GM18508 (cell line): ENCODE measurements around the gene HRH3.

Source experiments
- ATAC-seq: cut with Tn5 transposase; IDR thresholded peaks from one replicate; pipeline ENCODE4 v1.9.1; 2021; ENCODE audit warnings: moderate number of reproducible peaks; ENCODE audit not compliant: insufficient read depth, unreplicated experiment

HRH3 gene

DNA sequence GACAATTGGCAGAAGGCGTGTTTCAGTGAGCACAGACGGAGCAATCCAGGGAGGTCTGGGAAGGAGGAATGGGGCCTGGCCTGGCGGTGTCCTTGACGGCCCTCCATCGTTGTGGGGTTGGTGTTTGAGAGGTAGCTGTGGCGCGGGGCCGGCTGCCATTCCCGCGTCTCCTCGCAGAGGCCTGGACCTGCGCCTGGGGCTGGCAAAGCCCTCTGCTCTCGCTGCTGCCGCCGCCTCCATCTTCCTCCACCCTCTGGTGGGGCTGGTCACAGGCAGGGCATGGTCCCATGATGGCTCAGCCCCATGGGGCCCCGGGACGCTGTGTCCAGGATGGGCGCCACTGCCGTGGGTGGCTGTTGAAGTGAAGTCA is 25.8 kb upstream of the HRH3 start:
- ATAC-seq: no peak

DNA sequence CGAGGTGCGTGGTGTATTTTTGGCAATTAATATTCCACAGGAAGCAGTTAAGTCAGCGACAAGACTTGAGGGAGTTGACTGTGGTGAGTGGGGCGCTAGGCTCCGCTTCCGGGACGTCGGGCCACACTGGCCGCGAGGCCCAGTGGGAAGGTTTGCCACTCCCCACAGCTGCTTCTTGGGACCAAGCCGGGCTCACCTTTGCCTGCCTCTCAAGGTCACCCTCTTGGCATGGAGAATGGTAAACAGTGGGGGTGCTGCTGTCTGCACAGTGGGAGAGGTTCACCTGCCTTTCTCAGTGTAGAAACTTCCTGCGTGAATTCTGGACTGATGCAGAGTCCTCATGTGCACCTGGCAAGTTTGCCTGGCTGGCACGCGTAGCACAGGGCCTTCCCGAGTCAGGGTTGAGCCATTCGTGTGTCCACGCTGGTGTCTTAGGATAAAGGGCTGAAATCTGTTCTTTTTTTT is 24.6 kb upstream of the HRH3 start:
- ATAC-seq: no peak

DNA sequence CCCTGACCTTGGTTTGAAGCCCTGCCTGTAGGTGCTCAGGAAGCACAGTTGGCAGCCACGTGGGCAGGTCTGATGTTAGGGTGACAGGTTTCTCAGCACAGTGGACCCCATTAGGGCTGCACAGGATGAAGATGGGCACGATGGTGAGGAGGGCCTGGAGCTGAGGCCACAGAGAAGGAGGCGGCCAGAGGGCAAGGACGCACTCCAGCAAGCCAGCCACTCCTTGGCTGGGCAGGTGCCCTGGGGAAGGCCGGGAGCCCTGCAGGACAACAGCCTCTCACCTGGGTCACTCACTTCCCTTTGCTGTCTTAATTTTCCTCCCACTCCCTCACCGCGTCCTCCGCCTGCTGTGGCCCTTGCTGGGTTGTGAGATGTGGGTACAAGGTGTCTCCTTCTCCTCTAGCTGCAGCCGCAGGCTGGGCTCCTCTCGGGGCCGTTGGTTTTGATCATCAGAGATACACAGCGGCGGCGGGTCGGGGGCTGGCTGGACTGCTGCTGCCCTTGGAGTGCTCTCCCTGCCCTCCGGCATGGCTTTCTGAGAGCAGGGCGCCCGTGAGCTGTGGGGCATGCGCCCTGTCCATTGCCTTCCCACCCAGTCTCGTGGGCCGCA is 23.9 kb upstream of the HRH3 start:
- ATAC-seq: no peak

DNA sequence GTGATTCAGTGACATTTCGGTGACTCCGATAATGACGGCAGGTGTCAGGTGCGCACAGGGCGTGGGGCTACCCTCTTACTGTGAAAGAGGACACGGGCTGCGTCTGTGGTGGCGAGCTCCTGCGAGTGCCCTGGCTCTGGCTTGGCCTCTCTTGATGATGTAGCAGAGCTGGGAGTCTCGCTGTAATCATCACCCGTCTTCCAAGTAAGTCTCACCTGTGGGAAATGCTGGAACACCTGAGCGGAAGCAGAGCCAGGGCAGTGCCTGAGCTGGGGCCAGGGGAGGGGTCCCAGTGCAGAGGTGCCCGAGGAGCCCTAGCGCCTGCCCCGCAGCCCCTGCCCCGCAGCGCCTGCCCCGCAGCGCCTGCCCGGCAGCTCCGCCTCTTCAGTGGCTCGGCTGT is 23.0 kb upstream of the HRH3 start:
- ATAC-seq: no peak

DNA sequence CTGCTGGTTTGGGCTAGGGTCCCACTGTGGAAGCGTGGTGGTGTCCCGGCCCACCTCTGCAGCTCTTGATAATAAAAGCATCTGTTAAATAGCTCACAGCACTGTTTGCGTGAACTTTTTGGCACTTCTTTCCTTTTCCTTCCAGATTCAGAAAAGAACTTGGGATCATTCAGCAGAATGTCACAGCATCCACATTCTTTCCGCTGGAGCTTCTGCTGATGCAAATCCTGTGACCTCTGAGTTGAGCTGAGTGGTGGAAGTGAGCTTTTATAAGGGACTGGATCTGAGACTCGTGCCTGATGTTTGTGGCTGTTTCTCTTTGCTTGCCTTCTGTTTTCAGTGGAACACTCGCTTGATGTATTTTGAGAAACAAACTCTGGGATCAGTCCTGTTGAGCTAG is 22.1 kb upstream of the HRH3 start:
- ATAC-seq: no peak

DNA sequence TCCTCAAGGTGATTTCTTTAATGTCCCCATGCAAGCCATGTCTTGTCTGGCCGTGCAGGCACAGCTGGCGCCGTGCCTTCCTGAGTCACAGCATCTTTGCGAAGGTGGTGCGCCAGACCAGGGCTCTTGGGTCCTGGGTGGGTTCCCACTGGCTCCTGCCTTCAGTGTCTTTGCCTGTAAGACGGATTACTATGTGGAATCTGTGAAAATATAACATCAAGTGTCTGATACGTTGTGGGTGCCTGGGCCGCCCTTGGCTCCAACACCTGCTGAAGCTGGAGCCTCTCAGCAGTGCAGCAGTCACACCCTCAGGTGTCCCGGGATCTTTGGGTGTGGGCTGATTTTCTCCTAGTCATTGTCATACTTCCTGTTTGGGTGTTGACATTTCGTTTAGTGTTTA is 21.4 kb upstream of the HRH3 start:
- no peak for ATAC-seq

DNA sequence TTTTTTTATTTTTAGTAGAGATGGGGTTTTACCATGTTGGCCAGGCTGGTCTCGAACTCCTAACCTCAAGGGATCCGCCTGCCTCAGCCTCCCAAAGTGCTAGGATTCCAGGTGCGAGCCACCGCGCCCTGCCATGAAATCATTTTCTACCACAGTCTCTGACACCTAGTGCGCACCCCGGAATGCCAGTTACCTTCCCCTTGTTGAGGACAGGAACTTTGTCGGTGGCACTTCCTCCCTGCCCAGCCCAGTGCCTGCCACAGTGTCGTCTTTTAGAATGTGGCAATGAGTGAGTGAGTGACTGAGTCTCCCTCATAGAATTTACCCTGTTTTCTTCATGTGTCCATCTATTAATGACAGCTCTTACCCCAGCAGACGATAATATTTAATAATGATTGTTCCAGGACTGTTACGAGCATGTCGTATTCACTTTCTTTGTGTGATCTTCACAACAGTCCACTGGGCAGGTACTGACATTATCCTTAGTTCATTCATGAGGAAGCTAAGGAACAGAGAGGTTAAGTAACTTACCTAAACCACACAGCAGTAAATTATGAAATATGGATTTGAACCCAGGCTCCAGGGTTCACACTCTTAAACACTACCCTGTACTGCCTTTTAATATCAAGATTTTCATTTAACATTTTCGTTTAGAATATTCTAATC is 20.1 kb upstream of the HRH3 start:
- ATAC-seq: no peak

DNA sequence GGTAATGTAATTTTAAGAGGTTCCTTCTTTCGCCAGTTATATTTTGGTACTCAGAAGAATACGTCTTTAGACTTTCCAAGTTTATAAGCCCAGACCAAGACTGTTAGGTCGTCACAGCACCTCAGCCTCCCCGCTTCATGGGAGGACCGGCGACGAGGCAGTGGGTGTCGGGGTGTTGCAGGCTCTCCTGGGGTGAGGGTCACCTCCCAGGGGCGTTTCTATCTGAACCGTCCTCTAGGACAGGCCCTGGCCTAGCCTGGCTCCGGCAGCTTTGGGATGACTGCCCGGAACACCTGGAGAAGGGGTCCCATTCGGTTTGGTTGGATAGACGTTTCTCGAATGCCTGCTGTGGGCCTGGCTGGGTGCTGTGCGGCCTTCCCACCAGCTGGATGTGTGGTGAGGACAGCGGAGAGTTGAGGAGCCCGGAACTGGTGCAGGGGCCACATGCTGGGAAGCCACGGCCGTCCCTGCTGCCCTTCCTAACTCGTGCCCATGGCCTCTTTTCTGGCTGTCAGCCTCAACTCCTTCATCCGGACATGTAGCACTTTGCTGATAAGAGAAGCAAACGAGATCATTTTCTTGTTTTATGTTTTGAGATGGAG is 19.3 kb upstream of the HRH3 start:
- no peak for ATAC-seq

DNA sequence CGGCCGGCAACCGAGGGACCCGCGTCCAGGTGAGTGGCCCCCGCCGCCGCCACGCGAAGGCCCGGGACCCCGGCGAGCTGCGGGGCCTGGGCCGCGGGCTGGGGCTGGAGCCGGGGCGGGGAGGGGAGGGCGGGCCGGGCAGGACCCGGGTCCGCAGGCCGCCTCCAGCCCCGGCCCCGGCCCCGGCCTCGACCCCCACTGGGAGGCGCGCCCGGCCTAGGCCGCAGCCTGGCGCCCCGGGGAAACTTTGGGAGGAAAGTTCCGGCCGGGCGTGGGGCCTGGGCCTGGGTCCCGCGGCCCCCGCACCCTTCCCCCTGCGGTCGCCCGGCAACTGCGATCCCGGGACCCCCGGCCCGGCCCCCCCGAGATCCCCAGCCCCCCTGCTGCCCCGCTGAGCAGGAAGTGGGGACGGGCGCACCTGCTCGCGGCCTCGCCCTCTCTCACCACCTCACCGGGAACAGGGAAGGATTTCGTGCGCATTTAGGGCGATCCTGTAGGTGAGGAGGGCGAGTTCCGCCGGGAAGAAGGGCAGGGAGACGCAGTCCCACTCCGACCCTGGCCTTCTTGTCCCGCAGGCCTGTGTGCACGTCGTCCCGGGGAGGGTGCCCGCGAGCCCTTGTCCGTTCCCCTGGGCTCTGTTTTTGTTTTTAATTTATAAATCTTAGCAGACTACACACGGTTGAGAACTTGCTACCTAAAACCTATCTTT is 18.6 kb upstream of the HRH3 start:
- no peak for ATAC-seq

DNA sequence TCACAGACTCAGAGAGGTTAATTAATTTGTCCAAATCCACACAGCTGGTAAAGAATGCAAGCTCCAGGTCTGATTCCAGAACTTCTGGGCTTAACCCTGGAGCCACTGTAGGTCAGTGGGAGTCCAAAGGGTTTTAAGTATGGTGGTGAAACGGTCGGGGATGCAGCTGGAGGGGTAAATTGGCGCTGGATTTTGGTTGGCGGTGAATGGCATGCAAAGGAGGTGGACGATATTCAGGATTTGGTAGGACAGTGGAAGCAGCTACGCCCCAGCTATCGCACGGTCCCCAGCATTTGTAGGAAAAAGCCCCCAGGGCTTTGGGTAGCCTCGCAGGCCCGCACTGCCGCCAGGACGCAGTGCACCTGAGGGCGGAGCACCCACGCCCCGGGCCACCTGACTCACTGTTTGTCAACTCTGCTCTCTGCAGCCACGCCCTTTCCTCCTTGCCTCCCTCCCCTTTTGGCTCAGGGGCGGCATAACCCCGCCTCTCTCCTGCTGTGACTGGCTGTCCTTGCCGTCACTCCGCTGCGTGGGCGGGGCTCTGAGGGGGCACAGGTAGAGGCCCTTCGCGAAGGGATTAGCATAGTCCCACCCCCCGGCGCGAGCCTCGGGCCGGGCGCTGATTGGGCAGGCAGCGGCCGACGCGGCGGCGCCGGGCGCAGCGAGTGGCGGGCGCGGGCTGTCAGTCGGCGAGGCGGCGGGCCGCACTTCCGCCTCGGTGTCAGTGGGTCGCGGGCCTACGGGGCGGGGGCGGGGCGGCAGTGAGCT is 17.9 kb upstream of the HRH3 start, which contains the start of gene OSBPL2:
Gene OSBPL2 (plus strand): TSS at position 721 of the 768 bp plus-strand sequence. CDS start 17,664 bp downstream, outside the sequence.
- peak; percentile 93 for ATAC-seq

DNA sequence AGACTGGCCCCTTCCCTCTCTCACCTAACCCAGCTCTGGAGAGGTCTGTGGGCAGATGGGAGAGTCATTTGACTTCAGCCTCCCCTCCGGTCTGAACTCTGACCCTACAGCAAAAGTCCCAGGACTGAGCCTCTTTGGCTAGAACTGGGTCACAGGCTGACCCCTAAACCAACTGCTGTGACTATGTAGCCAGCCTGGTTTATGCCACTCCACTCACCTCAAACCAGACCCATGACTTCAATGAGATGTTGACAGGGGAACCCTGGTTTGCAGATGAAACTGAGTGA is 17.4 kb upstream of the HRH3 start:
- ATAC-seq: no peak

DNA sequence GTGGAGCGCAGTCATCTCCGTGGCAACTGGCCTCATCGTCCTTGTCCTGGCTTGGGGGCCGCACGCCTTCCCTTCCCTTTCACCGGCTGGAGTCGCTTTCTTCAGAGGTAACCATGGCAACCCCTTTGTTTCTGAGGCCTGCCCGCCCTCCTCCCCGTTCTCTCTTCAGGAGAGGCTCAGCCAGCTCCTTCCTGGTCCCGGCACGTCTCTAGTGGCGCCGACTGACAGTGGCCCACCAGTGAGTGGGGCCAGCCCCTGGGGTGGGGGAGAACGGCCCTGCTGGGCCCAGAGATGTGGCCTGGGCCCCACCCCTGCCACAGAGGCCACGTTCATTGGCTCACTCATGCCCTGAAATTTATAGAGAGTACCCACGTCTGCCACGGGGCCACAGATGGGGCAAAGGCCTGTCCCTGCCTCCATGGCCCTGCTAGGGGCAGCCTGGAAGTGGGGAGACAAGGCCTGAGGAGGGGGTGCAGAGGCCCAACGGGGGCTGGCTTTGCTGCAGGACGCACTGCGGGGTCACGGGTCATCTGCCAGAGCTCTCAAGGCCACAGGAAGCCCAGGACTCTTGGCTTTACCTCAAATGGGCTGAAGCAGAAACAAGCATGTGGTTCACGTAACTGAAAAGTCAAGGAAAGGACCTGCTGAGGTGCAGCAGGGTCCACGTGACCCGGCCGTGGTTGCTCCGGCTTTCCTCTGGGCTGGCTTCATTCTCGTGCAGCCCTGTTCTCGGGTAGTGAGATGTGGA is 16.9 kb upstream of the HRH3 start:
- ATAC-seq: no peak

DNA sequence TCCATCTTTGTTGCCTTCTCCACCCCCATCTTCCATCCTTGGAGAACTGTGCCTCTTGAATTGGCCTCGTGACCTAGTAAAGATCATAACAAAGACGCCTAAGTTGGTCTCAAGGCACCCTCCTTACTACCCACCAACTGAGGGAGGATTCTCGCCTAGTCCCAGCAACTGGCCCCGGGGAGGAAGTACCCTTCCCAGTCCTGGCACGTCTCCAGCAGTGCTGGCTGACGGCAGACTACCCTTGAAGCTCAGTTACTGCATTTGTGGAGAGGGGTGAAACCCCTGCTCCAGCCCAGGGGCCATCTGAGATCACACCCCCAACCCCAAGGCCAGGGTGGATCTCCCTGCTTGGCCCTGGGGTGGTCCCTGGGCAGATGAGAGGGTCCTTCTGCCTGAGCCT is 16.1 kb upstream of the HRH3 start:
- ATAC-seq: no peak

DNA sequence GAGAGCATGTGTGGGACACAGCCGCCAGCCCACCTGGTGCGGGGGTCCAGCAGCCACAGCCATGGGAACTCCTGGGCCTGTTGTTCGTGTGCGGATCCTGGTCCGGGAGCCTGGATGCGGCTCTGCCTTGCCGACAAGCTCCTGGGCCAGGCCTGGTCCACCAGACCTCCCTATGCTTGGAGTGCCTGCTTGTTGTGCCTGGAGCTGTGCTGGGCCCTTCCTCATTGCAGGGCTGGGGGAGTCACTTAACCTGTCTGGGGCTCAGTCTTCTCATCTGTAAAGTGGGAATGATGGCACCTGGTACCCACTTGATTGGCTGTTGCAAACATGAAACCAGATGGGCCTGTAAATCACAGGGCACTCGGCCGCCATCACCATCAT is 15.7 kb upstream of the HRH3 start:
- ATAC-seq: no peak

DNA sequence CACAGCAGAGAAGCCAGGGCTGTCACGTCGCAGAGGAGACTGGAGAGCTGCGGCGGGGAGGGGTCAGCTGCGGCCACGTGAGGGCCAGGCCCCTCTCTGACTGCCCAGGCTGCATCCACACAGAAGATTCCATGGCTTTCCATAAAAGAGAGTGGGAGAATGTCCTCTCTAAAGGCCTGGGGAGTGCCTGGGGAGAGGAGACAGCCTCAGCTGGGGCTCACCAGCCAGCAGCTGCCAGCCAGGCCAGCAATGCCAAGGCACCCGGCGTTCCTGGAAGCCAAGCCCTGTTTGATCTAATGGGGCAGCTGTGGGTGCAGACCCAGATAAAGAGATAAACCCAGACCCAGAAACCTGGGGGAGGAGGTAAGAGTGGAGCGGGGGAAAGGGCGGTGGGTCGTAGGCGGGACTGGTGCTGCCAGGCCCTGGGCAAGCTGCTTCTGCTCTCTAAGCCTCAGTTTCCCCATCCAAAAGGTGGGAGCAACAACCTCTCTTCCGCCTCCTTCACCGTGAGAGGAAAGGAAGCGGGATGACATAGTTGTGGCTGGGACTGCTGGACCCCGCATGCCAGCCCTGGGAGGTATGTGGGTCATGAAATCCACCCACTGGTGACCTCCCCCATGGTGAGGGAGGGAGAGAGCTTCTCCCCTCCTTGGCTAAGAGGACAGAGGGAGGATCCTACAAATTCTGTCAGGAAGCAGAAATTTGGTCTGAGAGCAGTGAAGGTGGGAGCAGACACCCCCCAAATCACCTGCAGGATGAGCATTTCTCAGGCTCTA is 15.1 kb upstream of the HRH3 start:
- no peak for ATAC-seq

DNA sequence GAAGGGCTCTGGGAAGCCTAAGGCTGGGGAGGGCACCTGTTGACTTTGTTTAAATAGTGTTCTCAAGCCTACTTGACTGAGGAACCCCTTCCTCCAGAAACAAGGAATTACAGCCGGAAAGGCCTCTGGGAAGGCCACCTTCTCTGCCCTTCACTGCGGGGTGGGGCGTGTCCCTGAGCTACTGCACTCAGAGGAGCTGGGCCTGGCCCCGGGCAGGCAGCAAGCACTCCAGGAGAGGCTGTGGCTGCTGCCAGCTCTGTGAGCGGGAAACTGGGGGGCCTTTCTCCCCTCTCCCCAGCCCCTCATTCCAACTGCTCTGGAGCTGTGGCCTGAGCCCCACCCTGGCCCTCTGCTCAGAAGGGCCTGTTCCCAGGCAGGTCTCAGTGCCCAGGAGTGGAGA is 14.3 kb upstream of the HRH3 start:
- no peak for ATAC-seq

DNA sequence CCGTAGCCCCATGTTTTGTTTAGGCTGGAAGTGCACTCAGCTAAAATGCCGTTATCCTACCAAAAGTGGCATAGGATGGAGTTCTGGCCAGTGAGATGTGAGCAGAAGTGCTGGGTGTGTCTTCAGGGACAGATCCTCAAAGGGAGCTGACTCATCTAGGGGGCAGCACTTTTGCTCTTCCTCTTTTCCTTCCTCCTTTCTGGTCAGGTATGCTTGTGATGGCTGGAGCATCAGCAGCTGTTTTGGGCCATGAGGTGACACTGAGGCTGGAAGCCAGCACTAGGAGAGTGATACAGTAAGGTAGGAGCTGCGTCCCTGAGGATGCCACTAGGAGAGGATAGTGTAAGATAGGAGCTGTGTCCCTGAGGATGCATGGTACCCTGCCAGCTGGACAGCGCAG is 13.6 kb upstream of the HRH3 start:
- ATAC-seq: no peak

DNA sequence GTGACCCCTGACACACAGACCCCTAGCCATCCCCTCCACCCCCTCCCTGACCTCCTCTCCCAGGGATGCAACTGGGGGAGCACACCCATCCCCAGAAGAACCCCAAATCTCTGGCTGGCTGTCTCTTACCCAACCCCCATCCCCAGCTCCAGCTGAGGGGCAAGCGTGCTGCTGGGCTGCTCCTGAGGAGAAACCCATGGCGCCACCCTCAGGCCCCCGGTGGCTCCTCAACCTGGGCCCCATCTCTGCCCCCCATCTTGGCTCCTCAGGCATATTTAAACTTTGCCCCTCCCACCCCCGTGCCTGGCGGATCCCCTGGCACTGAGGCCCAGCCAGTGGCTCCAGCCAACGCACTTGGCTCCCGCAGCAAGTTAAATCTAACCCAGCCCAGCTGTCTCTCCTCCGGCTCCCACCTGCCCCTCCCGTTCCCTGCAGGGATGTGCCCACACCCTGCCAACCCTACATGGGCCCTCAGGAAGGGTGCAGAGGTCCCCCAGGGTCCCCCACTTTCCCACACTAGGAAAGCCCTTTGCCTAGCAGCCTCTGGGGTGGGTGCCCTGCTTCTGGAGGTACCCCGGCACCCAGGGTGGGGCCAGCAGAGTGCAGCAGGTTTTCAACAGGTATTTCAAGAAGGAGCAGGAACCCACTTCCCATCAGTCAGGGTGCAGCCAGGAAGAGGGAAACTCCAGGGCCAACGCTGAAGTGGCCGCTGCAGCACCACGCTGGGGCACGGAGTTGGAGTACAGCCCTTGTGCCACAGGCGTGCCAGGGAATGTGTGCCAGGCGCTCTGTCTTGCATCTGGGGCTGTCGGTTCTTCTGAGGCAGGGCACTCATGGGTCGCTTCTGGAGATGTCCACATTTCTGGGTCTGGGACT is 12.9 kb upstream of the HRH3 start:
- ATAC-seq: no peak
